Measurements from ENCODE around the gene IPMK. TPM values are rescaled to one million over a fixed set of nuclear protein-coding genes. Genes with fewer than 3 reads are reported as not detected.

The IPMK gene
- total RNA-seq, 1 experiment from 2014 or later = 7.2 TPM

DNA sequence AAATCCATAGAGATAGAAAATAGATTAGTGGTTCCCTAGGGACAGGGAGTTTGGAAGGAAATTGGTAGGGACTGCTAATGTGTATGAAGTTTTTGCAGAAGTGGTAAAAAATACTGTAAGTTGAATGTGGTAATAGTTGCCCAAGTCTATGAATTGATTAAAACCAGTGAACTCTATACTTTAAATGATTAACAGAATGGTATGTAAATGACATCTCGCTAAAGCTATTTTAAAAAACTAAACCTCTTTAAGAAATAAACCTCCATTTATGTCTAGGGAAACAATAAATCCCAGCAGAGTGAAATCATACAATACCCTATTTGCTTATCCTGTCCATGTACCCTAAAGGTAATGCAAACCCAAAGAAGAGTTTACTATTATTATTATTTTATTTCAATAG, 61.4 kb downstream of the IPMK start:
- Histone ChIP-seq H2BK120ac (ENCODE audit: low read depth, low read length, poor library complexity, severe bottlenecking) (no peak overlapping the region), H4K8ac (replicated peaks; ENCODE audit: insufficient read length, low read depth, low read length) (no peak overlapping the region), H3K4me2 (ENCODE audit: insufficient read depth, insufficient read length, low read length) (no peak overlapping the region), H4K91ac (ENCODE audit: insufficient read length, low read depth, low read length) (no peak overlapping the region), H3K14ac (ENCODE audit: insufficient read depth, low read length) (no peak overlapping the region), H3T11ph (ENCODE audit: low read length) (no peak overlapping the region), H4K20me1 (ENCODE audit: control insufficient read depth, insufficient read depth, insufficient read length) (no peaks in the 10 kb centered on the region), H2BK12ac (ENCODE audit: insufficient read length, low read depth, low read length) (no peak overlapping the region), H3K56ac (ENCODE audit: insufficient read length, low read depth, low read length) (no peak overlapping the region), H3K27me3 (ENCODE audit: insufficient read depth, low read length) (no peaks in the 10 kb centered on the region), H2BK5ac (ENCODE audit: insufficient read length, low read length) (no peak overlapping the region), H3K9ac (ENCODE audit: extremely low read depth, insufficient read length, low read length) (no peak overlapping the region), H2AK5ac (ENCODE audit: insufficient read length, low read length) (no peak overlapping the region), H2AFZ (ENCODE audit: low read length) (no peak overlapping the region), H3K27ac (ENCODE audit: insufficient read length, low read depth, low read length) (no peak overlapping the region), H3K4ac (ENCODE audit: low read depth, low read length) (no peak overlapping the region), H2BK20ac (ENCODE audit: low read depth, low read length, poor library complexity, severe bottlenecking) (no peak overlapping the region), H2BK15ac (ENCODE audit: low read depth, low read length) (no peak overlapping the region), H3K23ac (ENCODE audit: insufficient read length, low read depth, low read length) (no peak overlapping the region), H3K79me1 (ENCODE audit: insufficient read depth, low read depth, low read length, poor library complexity, severe bottlenecking) (no peaks in the 10 kb centered on the region), H3K23me2 (ENCODE audit: insufficient read length, low read depth, low read length, poor library complexity, severe bottlenecking) (no peaks in the 10 kb centered on the region), H3K18ac (ENCODE audit: insufficient read length, low read depth, low read length) (no peak overlapping the region), H3K9me3 (ENCODE audit: control insufficient read depth, low read depth, low read length) (no peaks in the 10 kb centered on the region), H3K4me1 (ENCODE audit: insufficient read depth, low read length) (no peaks in the 10 kb centered on the region), H3K79me2 (ENCODE audit: insufficient read depth, low read length) (no peaks in the 10 kb centered on the region), H4K5ac (ENCODE audit: insufficient read length, low read depth, low read length) (no peak overlapping the region)
- H3K36me3 Mint-ChIP-seq (ENCODE audit: insufficient read depth in 1 of 3, low read depth in 3 of 3) = peaks cover 0 to 7% (median 4%) of the 10 kb centered on the region in 3 experiments; a peak in 3 of 7 replicates
- no peak overlapping the region for H3K27ac Mint-ChIP-seq
- TF ChIP-seq, protein P1, sequence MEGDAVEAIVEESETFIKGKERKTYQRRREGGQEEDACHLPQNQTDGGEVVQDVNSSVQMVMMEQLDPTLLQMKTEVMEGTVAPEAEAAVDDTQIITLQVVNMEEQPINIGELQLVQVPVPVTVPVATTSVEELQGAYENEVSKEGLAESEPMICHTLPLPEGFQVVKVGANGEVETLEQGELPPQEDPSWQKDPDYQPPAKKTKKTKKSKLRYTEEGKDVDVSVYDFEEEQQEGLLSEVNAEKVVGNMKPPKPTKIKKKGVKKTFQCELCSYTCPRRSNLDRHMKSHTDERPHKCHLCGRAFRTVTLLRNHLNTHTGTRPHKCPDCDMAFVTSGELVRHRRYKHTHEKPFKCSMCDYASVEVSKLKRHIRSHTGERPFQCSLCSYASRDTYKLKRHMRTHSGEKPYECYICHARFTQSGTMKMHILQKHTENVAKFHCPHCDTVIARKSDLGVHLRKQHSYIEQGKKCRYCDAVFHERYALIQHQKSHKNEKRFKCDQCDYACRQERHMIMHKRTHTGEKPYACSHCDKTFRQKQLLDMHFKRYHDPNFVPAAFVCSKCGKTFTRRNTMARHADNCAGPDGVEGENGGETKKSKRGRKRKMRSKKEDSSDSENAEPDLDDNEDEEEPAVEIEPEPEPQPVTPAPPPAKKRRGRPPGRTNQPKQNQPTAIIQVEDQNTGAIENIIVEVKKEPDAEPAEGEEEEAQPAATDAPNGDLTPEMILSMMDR (conservative IDR thresholded peaks at IDR 0.05) = no peak
- peaks cover 2 to 4% of the 10 kb centered on the region in 2 experiments; a peak in 2 of 5 replicates for H3K9me3 Mint-ChIP-seq
- H3K4me1 Mint-ChIP-seq = peaks cover 14% of the 10 kb centered on the region in 2 experiments
- WGBS (ENCODE audit: extremely low coverage, insufficient read length, low lambda C conversion rate) = no CpG with 5 or more reads among the region's 1 CpG
- no peak for DNase-seq
- no peaks in the 10 kb centered on the region for H3K27me3 Mint-ChIP-seq (ENCODE audit: low read depth)
- H3K4me3 Mint-ChIP-seq = no peak overlapping the region
